ENCODE results near the gene SPARC. TPM values are rescaled to one million over a fixed set of nuclear protein-coding genes. Genes with fewer than 3 reads are reported as not detected.

The SPARC gene
- total RNA-seq, 6 experiments from 2014 or later = 62.2 to 277 (median 109) TPM

DNA sequence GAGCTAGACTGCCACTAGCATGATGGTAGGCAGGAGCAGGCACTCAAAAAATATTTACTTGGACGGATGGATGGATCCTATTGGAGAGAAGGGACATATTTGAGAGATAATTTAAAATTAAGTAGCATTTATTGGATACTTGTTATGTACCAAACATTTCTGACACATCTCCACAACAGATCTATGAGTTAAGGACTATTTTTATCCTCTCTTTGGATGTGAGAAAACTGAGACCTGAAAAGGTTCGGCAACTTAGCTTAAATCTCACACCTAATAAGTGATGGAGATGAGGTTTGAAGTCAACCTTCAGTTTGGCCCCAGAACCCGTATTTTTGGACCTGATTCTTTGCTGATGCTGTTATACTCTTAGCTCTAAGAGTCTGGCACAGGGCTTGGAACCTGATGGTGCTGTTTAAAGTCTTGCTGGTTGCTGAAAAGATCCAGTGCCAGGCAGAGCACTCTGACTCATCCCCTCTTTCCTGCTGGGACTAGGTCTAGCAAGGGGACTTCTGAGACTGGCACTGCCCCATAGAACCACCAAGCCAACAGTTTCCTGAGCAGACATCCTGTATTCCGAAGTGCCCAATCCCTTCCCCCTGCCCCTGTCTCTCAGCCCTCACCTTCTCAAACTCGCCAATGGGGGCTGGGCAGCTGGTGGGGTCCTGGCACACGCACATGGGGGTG is 15.6 kb downstream of the SPARC start:
- Histone ChIP-seq H3K36me3 (no peaks in the 10 kb centered on the region), H3K9me3 (no peaks in the 10 kb centered on the region), H3K27me3 (no peaks in the 10 kb centered on the region), H3K4me1 (no peaks in the 10 kb centered on the region), H3K27ac (peak overlapping the region; percentile 51 to 66 (median 63)), H3K4me3 (no peak overlapping the region)
- intact Hi-C loops (cut with DNase I) = no loop called here
- 50% methylated on average over 5 of the region's 6 CpGs for WGBS (ENCODE audit: insufficient coverage, low coverage, low lambda C conversion rate, missing lambda C conversion rate)
- TF ChIP-seq, protein P1, sequence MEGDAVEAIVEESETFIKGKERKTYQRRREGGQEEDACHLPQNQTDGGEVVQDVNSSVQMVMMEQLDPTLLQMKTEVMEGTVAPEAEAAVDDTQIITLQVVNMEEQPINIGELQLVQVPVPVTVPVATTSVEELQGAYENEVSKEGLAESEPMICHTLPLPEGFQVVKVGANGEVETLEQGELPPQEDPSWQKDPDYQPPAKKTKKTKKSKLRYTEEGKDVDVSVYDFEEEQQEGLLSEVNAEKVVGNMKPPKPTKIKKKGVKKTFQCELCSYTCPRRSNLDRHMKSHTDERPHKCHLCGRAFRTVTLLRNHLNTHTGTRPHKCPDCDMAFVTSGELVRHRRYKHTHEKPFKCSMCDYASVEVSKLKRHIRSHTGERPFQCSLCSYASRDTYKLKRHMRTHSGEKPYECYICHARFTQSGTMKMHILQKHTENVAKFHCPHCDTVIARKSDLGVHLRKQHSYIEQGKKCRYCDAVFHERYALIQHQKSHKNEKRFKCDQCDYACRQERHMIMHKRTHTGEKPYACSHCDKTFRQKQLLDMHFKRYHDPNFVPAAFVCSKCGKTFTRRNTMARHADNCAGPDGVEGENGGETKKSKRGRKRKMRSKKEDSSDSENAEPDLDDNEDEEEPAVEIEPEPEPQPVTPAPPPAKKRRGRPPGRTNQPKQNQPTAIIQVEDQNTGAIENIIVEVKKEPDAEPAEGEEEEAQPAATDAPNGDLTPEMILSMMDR (IDR thresholded peaks at IDR 0.05) = no peak
- no peak for TF ChIP-seq POLR2A (IDR thresholded peaks at IDR 0.05)
- DNase-seq = no peak
- peak in 1 of 4 donors; percentile 13 for ATAC-seq

DNA sequence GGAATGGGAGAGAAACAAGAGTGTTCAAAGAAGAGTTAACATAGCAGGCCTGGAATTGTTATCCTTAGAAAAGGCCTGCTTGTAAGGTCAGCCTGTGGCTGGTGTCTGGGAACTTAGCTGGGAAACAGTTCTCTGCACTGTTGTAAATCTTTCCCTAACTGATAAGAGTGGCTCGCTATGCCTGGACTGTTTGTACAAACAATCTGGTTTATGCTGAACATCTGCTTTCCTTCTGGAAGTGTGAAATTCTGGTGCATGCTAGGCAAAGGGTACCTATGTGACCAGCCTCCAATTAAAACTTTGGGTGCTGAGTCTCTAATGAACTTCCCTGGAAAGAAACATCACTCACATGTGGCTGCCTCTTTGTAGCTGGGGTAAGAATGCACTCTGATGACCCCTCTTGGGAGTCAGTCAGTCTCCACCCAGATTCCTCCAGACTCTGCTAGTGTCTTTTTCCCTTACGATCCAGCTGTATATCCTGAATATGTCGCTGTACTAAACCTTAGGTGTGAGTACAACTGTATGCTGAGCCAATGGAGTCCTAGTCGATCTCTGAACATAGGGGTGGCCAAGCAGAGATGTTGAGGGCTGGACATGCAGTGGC is 16.5 kb downstream of the SPARC start:
- peak in 3 of 4 donors; percentile 7 to 36 (median 20) for ATAC-seq
- intact Hi-C loops (cut with DNase I) = no loop called here
- 47% methylated on average over 4 of the region's 4 CpGs for WGBS (ENCODE audit: insufficient coverage, low coverage, low lambda C conversion rate, missing lambda C conversion rate)
- H3K9me3 ChIP-seq = no peaks in the 10 kb centered on the region
- H3K4me3 ChIP-seq = no peak overlapping the region
- H3K36me3 ChIP-seq = no peaks in the 10 kb centered on the region
- no peaks in the 10 kb centered on the region for H3K27me3 ChIP-seq
- peak overlapping the region in 2 of 3 donors; percentile 18 to 48 for H3K27ac ChIP-seq
- TF ChIP-seq, protein P1 (IDR thresholded peaks at IDR 0.05) = no peak
- TF ChIP-seq POLR2A (IDR thresholded peaks at IDR 0.05) = no peak
- DNase-seq = no peak
- no peaks in the 10 kb centered on the region for H3K4me1 ChIP-seq

DNA sequence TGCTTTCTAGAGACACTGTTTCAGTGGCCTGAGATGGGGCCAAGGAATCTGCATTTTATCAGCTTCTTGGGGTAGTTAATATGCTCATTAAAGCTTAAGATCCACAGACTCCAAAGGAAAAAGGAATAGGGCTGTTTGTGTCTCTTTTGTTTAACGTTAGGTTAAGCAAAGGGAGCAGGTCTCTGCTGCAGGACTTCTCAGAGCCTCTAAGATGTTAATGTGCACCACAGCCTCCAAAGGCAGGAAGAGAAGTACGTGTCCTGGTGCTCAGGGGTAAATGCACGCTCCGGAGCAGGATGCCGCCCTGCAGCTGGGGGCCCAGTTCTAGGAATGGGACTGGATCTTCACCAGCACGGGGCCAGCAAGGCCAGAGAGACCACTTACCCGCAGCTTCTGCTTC is 19.6 kb downstream of the SPARC start:
- H3K27me3 ChIP-seq = no peaks in the 10 kb centered on the region
- TF ChIP-seq POLR2A (IDR thresholded peaks at IDR 0.05) = no peak
- TF ChIP-seq, protein P1 (IDR thresholded peaks at IDR 0.05) = no peak
- intact Hi-C loops (cut with DNase I) = loop anchor here in 1 of 2 donors (10.0 kb wide), 1 partner anchor 68 kb away; no protein-coding TSS in a partner anchor
- no peak for ATAC-seq
- no peaks in the 10 kb centered on the region for H3K9me3 ChIP-seq
- H3K4me1 ChIP-seq = peaks cover 0 to 3% (median 0%) of the 10 kb centered on the region in 4 donors
- no peak overlapping the region for H3K4me3 ChIP-seq
- H3K36me3 ChIP-seq = no peaks in the 10 kb centered on the region
- no peak overlapping the region for H3K27ac ChIP-seq
- DNase-seq = no peak
- WGBS (ENCODE audit: insufficient coverage, low coverage, low lambda C conversion rate, missing lambda C conversion rate) = 41% methylated on average over 4 of the region's 7 CpGs

DNA sequence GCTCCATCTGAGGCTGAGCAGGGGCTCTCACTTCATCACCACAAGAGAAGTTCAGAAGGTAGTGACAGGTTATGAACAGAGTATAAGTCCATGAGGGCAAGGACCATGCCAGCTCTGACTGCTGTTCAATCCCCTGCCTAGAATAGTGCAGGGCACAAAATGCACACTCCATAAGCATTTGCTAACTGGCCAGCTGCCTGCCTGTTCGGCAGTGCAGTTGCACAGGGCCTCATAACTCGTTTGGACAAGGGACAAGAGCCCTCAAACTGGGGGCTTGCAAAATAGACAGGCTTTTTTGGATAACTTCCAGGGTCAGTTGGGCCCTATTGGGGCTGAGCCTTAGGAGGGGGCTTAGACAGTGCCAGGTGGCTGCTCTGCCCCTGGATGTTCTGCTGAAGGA is 21.1 kb downstream of the SPARC start:
- H3K36me3 ChIP-seq = no peaks in the 10 kb centered on the region
- ATAC-seq (no peak), DNase-seq (no peak)
- no CpG with 5 or more reads among the region's 2 CpGs for WGBS (ENCODE audit: insufficient coverage, low coverage, low lambda C conversion rate, missing lambda C conversion rate)
- peaks cover 0 to 3% (median 0%) of the 10 kb centered on the region in 4 donors for H3K4me1 ChIP-seq
- no peaks in the 10 kb centered on the region for H3K27me3 ChIP-seq
- TF ChIP-seq, protein P1 (IDR thresholded peaks at IDR 0.05) = no peak
- TF ChIP-seq POLR2A (IDR thresholded peaks at IDR 0.05) = no peak
- no peaks in the 10 kb centered on the region for H3K9me3 ChIP-seq
- no peak overlapping the region for H3K4me3 ChIP-seq
- intact Hi-C loops (cut with DNase I) = loop anchor here in 1 of 2 donors (10.0 kb wide), 1 partner anchor 69 kb away; no protein-coding TSS in a partner anchor
- peak overlapping the region in 1 of 3 donors; percentile 54 for H3K27ac ChIP-seq
